ENCODE data around the gene NGLY1. TPM values are rescaled to one million over a fixed set of nuclear protein-coding genes. Genes with fewer than 3 reads are reported as not detected.

Gene NGLY1
- total RNA-seq, 2 donors from 2014 or later, result 50.3 to 50.5 TPM

GRCh38 chr3:25823314-25823713 is 40.1 kb upstream of the NGLY1 start:
- Histone ChIP-seq H3K9me3 (no peaks in the 10 kb centered on the region), H3K4me1 (no peaks in the 10 kb centered on the region), H3K27me3 (no peaks in the 10 kb centered on the region), H3K9ac (ENCODE audit: low read depth in 2 of 2, low read length in 2 of 2) (no peak overlapping the region), H3K4me3 (no peak overlapping the region), H3K36me3 (no peaks in the 10 kb centered on the region), H3K27ac (no peak overlapping the region)
- intact Hi-C loops (cut with DNase I), result no loop called here
- DNase-seq, result no peak
- TF ChIP-seq CTCF (IDR thresholded peaks at IDR 0.05), result no peak

DNA sequence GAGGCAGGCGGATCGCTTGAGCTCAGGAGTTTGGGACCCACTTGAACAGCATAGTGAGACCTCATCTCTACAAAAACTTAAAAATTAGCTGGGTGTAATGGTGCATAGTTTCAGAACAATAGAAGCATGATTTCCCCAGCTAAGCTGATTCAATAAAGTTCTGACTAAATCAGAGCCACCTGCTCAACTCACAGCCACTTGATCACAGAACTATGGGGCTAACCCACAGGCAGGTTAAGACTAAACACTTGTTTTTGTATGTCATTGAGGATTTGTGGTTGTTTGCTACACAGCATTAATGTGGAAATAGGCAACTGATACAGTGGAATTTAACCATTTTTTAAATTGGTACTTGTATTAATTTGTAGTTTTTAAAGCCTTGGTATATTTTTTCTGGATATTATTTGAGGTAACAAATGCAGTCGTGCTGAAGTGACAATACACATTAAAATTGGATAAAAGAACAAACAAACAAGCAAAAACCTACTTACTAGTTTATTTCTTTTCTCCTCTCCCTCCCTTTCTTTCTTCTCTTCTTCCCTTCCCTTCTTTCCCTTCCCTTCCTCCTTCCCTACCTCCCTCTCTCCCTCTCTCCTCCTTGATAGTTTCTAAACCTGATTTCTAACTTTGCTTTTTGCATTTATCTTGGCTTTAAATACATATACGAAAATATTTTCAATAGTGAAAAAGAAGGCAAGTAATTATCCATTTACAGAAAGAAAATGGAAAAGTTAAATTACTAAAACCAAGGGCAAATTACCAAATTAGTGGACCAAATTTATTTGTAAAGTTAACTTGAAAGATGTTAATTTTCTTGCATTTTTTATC is 38.7 kb upstream of the NGLY1 start:
- no peaks in the 10 kb centered on the region for H3K27me3 ChIP-seq
- H3K9me3 ChIP-seq, result no peaks in the 10 kb centered on the region
- H3K36me3 ChIP-seq, result no peaks in the 10 kb centered on the region
- no peak overlapping the region for H3K4me3 ChIP-seq
- H3K27ac ChIP-seq, result no peak overlapping the region
- no peaks in the 10 kb centered on the region for H3K4me1 ChIP-seq
- no peak for TF ChIP-seq CTCF (IDR thresholded peaks at IDR 0.05)
- intact Hi-C loops (cut with DNase I), result no loop called here
- no peak for DNase-seq
- no peak overlapping the region for H3K9ac ChIP-seq (ENCODE audit: low read depth in 2 of 2, low read length in 2 of 2)

DNA sequence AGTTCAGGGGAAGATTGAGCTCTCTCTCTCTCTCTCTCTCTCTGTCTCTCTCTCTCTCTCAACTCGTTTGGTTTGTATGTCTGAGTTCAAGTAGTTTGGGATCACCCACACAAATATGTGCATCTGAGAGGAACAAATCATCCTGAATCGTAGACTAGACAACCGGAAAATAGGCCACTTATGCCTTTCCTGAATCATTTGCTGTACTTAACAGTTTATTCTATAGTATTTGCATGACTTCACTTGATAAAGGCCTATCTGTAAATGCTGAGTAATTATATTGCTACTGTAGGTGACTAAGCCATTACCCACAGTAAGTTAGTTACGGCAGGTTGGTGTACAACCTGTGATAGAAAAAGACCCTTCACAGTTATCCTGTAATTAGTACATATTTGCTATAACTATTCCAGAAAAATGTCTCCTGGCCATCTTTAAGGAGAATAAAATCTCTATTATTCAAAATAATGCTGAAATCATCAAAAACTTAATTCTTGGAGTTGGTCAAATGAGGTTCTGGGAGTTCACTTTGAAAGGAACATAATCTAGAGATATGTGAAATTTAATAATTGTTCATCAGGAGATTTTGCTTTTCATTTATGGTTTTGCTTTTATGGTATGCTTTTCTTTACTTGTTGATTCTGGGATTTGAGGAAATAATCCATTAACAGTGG is 37.7 kb upstream of the NGLY1 start:
- intact Hi-C loops (cut with DNase I), result no loop called here
- H3K4me3 ChIP-seq, result no peak overlapping the region
- no peak for DNase-seq
- no peaks in the 10 kb centered on the region for H3K27me3 ChIP-seq
- no peak overlapping the region for H3K27ac ChIP-seq
- H3K4me1 ChIP-seq, result no peaks in the 10 kb centered on the region
- no peaks in the 10 kb centered on the region for H3K9me3 ChIP-seq
- no peak for TF ChIP-seq CTCF (IDR thresholded peaks at IDR 0.05)
- no peak overlapping the region for H3K9ac ChIP-seq (ENCODE audit: low read depth in 2 of 2, low read length in 2 of 2)
- no peaks in the 10 kb centered on the region for H3K36me3 ChIP-seq

DNA sequence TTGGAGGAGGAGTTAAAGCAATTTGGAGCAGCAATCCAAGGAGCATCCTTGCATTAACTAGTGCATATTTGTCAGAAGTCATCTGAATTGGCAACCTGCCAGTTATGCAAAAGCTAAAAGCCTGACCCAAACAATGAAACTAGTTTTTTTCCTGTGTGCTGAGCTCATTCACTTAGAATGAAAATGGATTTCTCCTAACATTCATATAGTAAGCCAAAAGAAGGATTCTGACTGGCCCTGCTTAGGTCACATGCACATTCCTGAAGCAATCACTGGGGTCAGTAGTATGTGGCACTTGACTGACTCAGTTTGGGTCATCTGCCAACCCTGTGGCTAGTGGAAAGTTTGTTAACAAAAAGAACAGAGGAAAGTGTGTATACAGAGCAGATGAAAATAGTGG is 37.1 kb upstream of the NGLY1 start:
- intact Hi-C loops (cut with DNase I), result no loop called here
- no peaks in the 10 kb centered on the region for H3K4me1 ChIP-seq
- H3K27ac ChIP-seq, result no peak overlapping the region
- no peaks in the 10 kb centered on the region for H3K36me3 ChIP-seq
- no peak for DNase-seq
- no peaks in the 10 kb centered on the region for H3K9me3 ChIP-seq
- H3K27me3 ChIP-seq, result no peaks in the 10 kb centered on the region
- H3K4me3 ChIP-seq, result no peak overlapping the region
- no peak overlapping the region for H3K9ac ChIP-seq (ENCODE audit: low read depth in 2 of 2, low read length in 2 of 2)
- TF ChIP-seq CTCF (IDR thresholded peaks at IDR 0.05), result no peak

DNA sequence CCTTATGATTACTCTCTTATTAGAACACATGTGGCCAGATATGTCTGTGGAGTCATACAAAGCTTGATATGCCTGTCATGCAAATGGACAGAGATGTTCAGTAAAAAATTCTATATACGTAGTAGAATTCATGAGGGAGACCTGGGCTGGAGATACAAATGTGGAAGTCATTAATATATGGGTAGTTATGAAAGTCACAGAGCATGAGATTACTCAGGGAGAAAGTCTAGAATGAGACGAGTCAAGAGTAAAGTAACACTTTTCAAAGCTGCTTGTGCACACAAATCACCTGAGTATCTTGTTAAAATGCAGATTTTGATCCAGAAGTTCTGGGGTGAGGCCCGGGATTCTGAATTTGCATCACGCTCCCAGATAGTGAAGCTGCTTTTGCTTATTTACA is 35.1 kb upstream of the NGLY1 start:
- H3K27me3 ChIP-seq, result no peaks in the 10 kb centered on the region
- intact Hi-C loops (cut with DNase I), result no loop called here
- no peaks in the 10 kb centered on the region for H3K4me1 ChIP-seq
- TF ChIP-seq CTCF (IDR thresholded peaks at IDR 0.05), result no peak
- H3K9me3 ChIP-seq, result no peaks in the 10 kb centered on the region
- H3K36me3 ChIP-seq, result no peaks in the 10 kb centered on the region
- no peak overlapping the region for H3K4me3 ChIP-seq
- no peak overlapping the region for H3K9ac ChIP-seq (ENCODE audit: low read depth in 2 of 2, low read length in 2 of 2)
- H3K27ac ChIP-seq, result no peak overlapping the region
- DNase-seq, result no peak
